Epithelial cell of proximal tubule (primary cell): ENCODE measurements around the gene NUP107. TPM values are rescaled to one million over a fixed set of nuclear protein-coding genes. Genes with fewer than 3 reads are reported as not detected.
A peak's percentile ranks its signal among the peaks of the same experiment; 100 is the strongest.
"Not testable (repeated sequence)": the region's sequence is repeated elsewhere in the genome, so short reads cannot be mapped to it uniquely, and the experiment has no call there.

ENCODE experiments used
- DNase-seq: peaks from one replicate; pipeline ENCODE4 v3.0.0-alpha.2; 2011; ENCODE audit warnings: low read depth
- H3K4me3 ChIP-seq: 2 replicates; pipeline ENCODE4 v1.5.1; 2011; ENCODE audit warnings: low read depth, mild to moderate bottlenecking, low read length
- CTCF ChIP-seq: conservative IDR thresholded peaks from 2 replicates; pipeline ENCODE4 v1.5.1; 2012; ENCODE audit warnings: low read depth, mild to moderate bottlenecking, low read length
- total RNA-seq: library from RNA; depleted of rRNA; stranded (reverse); fragments of >200 nt; gene quantifications from 2 replicates; pipeline ENCODE4 v1.2.3, GENCODE V29; 2015

Gene NUP107
- total RNA-seq, 1 donor from 2014 or later, result 63.3 TPM

GRCh38 chr12:68674376-68674775, 12.4 kb upstream of the NUP107 start:
- no peak for TF ChIP-seq CTCF
- no peak overlapping the region for H3K4me3 ChIP-seq
- no peak for DNase-seq

GRCh38 chr12:68675101-68675842, 11.5 kb upstream of the NUP107 start:
- H3K4me3 ChIP-seq, result no peak overlapping the region
- DNase-seq, result no peak
- no peak for TF ChIP-seq CTCF

- not testable (repeated sequence) for DNase-seq, H3K4me3 ChIP-seq
Observed at GRCh38 chr12:68676854-68677253, 9.9 kb upstream of the NUP107 start.

GRCh38 chr12:68686262-68686594, 550 bp upstream of the NUP107 start:
- no peak for TF ChIP-seq CTCF
- DNase-seq, result no peak
- H3K4me3 ChIP-seq, result peak overlapping the region; percentile 89

GRCh38 chr12:68695454-68695853, 8.7 kb downstream of the NUP107 start:
- H3K4me3 ChIP-seq, result no peak overlapping the region
- TF ChIP-seq CTCF, result no peak
- no peak for DNase-seq

GRCh38 chr12:68699486-68699885, 12.7 kb downstream of the NUP107 start:
- H3K4me3 ChIP-seq, result no peak overlapping the region
- no peak for TF ChIP-seq CTCF
- DNase-seq, result no peak

GRCh38 chr12:68727776-68728175, 41.0 kb downstream of the NUP107 start:
- no peak for TF ChIP-seq CTCF
- H3K4me3 ChIP-seq, result no peak overlapping the region
- no peak for DNase-seq
